Measurements from ENCODE around the gene PYGB.

PYGB gene

DNA sequence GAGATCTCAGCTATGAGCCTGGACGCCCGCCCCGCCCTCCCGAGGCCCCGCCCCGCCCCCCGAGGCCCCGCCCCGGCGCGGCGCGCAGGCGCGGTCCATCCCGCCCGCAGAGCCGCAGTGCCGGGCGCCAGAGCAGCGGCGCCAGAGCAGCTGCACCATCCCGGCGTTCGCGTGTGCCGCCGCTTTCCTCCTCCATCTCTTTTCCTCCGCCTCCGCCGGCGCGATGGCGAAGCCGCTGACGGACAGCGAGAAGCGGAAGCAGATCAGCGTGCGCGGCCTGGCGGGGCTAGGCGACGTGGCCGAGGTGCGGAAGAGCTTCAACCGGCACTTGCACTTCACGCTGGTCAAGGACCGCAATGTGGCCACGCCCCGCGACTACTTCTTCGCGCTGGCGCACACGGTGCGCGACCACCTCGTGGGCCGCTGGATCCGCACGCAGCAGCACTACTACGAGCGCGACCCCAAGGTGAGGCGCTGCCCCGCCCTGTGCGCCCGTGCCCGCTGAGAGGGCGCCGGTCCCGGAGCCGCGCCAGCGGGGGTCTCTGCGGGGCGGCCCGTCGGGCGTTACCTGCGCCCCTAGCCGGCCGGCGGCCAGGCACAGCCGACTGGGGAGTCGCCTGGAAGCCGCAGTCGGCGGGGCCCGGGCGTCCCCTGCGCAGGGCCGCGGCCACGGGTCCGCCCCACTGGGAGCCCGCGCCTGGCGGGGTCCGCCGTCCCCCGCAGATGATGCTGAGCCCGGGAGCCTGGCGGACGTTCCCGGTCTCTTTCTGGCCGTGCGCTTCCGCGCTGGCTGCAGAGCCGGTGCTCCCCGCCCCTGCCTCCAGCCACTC, at the start of gene PYGB:
PYGB (plus strand) TSS at position 130 of the 830 bp plus-strand sequence; CDS start at position 224, 94 bp downstream.
- peak; percentile 83 to 86 for DNase-seq

GRCh38 chr20:25198663-25199383, 49.1 kb upstream of the PYGB start:
- no peak for DNase-seq

GRCh38 chr20:25199473-25200260, 48.2 kb upstream of the PYGB start:
- DNase-seq, result no peak

DNA sequence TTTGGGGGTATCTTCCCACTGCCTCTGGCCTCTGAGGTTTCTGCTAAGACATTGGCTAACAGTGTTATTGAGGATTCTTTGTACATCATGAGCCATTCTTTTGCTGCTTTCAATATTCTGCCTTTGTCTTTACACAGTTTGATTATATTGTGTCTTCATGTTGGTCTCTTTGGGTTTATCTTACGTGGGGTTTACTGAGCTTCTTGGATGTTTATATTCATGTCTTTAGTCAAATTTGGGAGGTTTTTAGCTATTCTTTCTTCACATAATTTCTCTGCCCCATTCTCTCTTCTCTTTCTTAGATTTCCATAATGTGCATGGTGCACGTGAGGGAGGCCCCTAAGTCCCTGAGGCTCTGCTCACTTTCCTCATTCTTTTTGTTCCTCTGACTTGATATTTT, 44.8 kb upstream of the PYGB start:
- no peak for DNase-seq

DNA sequence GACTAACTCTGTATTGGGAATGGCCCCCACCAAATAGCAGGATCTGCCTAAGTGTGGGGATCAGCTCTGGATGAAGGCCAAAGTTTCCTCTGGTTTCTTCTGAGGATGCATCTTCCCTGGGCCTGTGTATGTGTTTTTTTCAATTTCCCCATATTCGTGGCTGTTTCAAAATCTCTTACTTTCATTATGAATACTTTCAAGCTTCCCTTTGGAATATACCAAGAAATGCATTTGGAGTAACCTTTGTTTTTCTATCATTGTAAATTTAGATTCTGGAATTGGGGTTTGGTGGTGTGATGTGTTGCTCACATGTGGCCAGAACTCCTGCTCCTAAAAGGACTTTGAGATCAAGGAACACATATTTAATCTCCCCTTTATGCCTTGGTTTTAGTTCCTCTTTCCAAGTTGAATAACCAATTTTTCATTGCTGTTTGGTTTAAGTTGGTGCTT, 44.0 kb upstream of the PYGB start:
- no peak for DNase-seq

GRCh38 chr20:25204550-25205276, 43.2 kb upstream of the PYGB start:
- no peak for DNase-seq

- no peak for DNase-seq
These were observed 42.4 kb upstream of the PYGB start for GRCh38 chr20:25205277-25206062.

GRCh38 chr20:25206063-25206403, 41.9 kb upstream of the PYGB start:
- no peak for DNase-seq

GRCh38 chr20:25206548-25206947, 41.3 kb upstream of the PYGB start:
- no peak for DNase-seq

DNA sequence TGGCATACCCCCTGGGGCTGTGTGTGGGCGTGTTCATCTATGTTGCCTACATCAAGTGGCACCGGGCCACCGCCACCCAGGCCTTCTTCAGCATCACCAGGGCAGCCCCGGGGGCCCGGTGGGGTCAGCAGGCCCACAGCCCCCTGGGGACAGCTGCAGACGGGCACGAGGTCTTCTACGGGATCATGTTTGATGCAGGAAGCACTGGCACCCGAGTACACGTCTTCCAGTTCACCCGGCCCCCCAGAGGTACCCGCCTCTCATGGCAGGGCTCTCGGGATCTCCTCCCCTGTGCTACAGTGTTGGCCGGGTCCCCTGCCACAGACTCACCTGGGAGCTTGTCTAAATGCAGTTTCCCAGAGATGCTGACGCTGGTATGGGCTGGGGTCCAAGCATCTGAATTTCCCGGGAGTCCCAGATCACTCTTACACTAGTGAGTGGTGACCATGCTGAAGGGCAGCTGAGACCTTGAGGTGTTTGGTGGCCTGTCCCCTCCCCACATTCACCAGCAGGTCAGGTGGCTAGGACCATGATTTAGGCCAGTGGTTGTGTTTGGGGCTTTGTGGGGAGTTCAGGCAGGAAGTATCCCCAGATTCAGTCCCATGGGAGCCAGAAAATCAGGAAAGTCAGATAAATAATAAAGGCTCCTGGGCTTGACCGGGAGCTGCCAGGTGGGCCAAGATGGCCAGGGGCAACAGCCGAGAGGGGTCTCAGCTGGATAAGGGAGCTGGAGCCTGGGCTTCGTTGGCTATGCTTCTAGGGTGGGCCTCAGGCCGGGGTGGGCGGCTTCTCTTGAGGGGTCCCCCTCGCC, 40.5 kb upstream of the PYGB start:
- no peak for DNase-seq

- no peak for DNase-seq
These were observed 39.8 kb upstream of the PYGB start for GRCh38 chr20:25207960-25208534.

GRCh38 chr20:25209400-25209799, 38.5 kb upstream of the PYGB start:
- no peak for DNase-seq

DNA sequence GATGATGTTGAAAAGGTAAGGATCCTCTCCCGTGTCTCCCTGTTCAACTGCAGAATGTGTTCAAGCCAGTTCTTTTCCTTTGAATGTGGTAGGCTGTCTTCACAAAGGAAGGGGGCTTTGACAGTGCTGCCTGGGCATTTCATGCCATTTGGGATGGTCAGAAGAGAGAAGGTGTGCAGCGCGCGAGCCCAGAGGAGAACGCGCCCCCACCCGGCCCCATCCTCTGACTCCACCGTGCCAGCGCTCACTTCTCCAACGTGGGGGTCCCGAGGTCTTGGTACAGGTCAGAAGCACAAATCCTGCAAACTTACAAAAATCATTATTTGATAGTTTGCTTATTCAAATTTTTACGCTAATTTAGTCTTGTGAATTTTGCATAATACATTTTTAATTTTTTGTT, 38.0 kb upstream of the PYGB start:
- DNase-seq, result no peak

DNA sequence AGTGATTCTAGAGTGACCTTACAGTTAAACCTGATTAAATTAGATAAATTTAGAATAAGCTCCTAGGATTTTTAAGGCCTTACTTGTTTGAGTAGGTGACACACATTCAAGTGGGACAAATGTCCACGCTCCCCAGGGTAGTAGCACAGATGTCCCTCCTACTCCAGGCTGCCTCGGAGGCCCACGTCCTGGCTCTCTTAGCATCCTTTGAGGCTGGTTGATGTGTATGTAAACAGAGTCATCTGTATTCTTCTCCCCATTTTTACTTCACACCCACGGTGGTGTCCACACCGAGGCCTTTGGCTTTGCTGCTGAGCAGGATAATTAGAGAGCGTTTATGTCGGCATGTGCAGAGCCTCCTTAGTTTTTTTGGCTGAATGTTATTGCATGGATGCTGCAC, 36.6 kb upstream of the PYGB start:
- DNase-seq, result no peak

- DNase-seq, result no peak
These were observed 35.6 kb upstream of the PYGB start for GRCh38 chr20:25212242-25212641.

DNA sequence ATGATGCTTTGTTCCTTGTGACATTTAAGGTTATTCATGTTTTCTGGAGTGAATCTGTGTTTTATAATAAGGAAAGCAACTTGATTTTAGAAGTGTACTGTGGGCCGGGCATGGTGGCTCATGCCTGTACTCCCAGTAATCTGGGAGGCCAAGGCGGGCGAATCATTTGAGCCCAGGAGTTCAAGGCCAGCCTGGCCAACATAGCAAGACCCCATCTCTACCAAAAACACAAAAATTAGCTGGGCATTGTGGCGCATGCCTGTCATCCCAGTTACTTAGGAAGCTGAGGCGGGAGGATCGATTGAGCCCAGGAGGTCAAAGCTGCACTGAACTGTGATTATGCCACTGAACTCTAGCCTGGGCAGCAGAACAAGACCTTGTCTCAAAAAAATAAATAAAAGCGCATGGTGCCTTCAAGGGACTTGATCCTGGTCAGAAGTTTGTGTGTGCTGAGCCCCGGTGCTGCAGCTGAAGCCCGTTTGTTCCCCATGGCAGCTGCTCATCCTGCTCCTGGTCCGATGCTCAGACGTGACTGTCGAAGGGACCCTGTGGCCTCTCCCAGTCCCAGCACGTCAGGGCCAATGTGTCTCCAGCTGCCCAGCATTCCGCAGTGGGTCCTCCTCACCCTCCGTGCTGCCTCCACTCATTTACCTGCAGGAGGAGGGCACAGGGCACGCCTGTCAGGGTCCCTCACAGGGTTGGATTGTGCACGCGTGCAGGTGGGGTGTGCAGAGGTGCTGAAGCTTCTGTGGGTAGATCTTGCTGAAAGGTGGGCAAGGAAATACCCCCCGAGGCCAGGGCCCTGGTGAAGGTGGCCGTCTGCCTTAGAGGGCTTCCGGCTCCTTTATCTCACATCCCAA, 34.1 kb upstream of the PYGB start:
- DNase-seq, result no peak

GRCh38 chr20:25214426-25214790, 33.5 kb upstream of the PYGB start:
- no peak for DNase-seq

GRCh38 chr20:25214819-25215218, 33.1 kb upstream of the PYGB start:
- DNase-seq, result no peak

DNA sequence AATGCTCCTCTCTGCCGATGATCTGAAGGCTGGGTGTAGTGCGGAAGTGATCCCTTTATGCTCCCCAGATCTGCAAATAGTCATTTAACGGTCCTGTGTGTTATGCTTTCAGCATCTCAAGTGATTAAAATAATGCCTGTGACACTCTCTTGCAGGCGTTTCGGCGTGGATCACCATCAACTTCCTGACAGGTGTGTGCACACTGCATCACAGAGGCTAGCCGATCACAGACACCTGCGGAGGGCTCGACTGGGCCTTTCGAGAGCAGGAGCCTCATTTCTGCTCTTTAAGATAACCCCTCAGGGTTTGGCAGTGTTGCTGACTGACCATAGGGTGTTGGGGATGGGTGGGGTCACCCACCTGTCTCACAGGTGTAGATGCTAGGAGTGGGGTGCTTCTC, 32.4 kb upstream of the PYGB start:
- DNase-seq, result no peak

Measured in activated T-cell treated with anti-CD3 and anti-CD28 coated beads, Interleukin-2, amount 50 U/mL, for 48 hours (primary cell).